Activated naive CD4-positive, alpha-beta T cell treated with anti-CD3 and anti-CD28 coated beads, Interleukin-2, amount 50 U/mL, for 16 hours (primary cell): ENCODE data around the gene DNAJC5.
A peak's percentile ranks its signal among the peaks of the same experiment; 100 is the strongest.

Source experiments
- DNase-seq: peaks from one replicate; pipeline ENCODE4 v3.0.0-alpha.2; 2020

Gene DNAJC5

DNA sequence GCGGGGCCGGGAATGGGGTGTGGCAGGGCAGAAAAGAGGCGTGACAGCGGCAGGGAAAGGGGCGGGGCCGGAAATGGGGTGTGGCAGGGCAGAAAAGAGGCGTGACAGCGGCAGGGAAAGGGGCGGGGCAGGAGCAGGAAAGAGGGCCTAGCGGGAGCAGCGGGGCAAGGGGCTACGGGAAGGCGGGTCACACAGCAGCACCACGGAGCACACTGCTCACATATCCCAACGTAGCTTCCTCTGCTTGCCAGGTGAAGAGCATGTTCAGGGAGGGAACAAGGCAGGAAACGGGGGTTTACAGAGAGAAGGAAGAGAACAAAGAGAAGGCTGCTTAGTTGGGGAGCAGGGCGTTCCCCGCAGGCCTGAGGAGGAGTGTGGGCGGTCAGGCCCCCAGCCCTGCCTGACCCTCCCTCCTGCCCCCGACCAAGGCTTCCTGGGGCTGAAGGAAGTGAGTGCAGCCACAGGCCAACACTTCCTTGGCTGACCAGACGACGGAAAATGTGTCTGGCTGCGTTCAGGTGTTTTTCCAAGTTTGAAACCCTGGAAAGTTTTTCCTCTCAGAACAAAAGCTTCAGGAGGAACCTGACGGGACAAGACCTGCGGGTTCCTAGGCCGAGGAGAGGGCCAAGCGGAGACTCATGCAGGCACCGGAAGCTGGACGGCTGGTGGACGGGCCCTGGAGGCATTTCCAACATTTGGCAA lies 47.5 kb downstream of the DNAJC5 start:
- DNase-seq, result no peak

DNA sequence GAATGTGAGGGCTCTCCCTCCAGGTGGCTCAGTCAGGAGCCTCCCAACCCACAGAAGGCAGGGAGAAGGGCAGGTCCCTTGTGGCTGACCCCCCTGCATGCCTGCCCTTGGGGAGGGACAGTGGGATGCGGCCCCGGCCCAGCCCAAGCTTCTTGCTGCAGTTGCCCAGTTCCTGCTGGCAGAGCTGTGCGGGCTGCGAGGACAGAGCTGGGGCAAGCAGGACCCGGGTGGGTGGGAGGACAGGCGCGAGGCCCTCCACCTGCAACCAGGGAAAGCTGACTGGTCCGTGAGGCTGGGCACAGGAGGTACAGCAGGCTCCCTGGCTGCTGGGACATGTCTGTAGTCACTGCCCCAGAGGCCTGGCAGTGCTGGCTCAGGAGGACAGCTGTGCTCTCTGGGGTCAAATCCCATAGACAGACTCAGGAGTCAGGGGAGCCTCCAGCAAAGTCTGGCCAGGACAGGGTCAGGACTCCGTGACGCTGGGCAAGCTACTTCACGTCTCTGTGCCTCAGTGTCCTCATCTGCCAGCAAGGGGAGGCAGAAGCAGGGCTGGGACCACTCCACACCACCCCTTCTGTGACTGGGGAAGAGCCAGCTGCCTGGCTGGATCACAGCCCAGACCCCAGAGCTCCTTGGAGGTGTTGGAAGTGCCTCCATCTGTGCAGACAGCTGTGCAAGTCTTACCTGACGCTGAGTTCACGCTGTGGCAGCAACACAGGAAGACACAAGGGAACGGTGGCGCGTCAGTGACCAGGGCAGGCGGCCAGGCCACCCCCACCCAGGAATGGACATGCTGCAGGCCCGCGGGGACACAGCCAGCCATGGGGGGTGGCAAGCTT lies 48.3 kb downstream of the DNAJC5 start:
- no peak for DNase-seq

GRCh38 chr20:63943808-63944077 lies 48.8 kb downstream of the DNAJC5 start:
- DNase-seq, result no peak

GRCh38 chr20:63944078-63944941 lies 49.4 kb downstream of the DNAJC5 start:
- DNase-seq, result no peak

- DNase-seq, result no peak
These were observed 50.2 kb downstream of the DNAJC5 start for GRCh38 chr20:63945031-63945658.

DNA sequence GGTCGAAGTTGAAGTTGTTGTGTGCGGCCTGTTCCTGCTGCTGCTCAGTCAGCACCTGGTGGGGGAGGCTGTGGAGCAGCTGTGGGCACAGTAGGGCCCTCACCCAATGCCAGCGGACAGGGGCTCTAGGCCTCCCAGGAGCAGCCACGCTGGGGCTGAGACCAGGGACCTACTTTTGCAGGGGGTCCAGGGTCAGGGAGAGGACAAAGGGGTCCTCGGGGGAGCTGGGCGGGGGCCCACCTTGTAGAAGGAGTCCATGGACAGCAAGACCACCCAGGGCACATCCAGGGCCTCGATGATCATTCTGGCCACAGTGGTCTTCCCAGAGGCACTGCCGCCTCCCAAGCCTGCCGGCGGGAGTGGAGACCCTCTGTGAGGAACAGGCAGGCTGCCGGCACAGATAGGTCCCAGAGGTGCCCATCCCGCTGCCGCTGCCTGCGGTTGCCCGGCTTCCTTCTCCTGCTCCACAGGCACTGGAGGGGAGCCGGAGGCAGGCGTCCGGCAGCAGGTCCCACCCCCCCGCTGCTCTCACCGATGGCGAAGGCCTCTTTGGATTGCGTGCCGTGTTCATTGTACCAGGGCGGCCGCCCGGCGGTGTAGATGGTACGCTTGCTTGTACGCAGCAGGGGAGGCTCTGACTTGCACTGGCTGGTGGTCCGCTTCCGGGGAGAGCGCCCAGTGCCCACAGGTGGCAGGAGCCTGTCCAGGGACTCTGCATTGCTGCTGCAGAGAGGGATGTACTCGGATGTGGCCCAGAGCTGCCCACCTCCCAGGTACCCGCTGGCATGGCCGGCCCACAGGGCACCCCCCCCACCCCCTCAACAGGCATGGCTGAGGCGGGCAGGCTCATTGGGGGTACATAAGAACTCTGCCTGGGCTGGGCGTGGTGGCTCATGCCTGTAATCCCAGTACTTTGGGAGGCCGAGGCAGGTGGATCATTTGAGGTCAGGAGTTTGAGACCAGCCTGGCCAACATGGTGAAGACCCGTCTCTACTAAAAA lies 51.3 kb downstream of the DNAJC5 start:
- DNase-seq, result no peak

GRCh38 chr20:63946986-63947637 lies 52.2 kb downstream of the DNAJC5 start:
- DNase-seq, result no peak

DNA sequence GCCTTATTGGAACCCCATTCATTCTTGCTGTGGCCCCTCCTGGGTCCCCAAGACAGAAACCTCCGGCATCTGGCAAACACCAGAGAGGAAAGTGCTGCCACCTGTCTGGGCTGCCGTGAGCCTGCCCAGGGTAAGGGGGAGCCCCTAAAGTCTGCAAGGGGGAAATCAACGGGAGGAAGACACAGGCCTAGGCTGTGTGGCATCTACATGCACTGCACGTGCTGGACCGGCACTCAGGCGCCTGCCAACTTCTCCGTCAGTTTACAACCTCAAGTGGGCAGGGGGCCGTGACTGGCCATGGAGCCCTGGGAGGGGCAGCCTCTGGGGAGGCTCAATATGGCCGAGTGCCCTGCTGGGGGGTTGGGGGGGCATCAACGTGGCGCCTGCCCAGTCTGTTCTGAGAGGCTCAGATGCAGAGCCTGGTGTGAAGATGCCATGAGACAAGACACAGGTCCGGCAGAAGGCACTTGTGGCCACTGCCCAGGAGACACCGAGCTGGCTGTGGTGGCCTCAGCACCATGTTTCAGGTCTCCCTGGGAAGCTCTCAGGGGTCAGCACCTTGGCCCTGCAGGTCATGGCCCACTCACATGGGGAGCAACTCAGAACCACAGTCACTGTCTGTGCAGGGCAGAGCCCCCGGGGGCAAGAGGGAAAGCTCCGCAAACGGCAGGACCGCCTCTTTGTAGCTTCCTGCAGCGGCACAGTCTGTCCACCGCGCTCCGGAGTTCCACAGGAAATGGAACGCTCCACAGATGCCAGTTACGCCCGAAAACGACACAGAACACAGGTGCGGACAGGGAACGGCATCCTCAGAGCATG lies 52.9 kb downstream of the DNAJC5 start:
- DNase-seq, result no peak

GRCh38 chr20:63950701-63951397 lies 55.9 kb downstream of the DNAJC5 start:
- no peak for DNase-seq

DNA sequence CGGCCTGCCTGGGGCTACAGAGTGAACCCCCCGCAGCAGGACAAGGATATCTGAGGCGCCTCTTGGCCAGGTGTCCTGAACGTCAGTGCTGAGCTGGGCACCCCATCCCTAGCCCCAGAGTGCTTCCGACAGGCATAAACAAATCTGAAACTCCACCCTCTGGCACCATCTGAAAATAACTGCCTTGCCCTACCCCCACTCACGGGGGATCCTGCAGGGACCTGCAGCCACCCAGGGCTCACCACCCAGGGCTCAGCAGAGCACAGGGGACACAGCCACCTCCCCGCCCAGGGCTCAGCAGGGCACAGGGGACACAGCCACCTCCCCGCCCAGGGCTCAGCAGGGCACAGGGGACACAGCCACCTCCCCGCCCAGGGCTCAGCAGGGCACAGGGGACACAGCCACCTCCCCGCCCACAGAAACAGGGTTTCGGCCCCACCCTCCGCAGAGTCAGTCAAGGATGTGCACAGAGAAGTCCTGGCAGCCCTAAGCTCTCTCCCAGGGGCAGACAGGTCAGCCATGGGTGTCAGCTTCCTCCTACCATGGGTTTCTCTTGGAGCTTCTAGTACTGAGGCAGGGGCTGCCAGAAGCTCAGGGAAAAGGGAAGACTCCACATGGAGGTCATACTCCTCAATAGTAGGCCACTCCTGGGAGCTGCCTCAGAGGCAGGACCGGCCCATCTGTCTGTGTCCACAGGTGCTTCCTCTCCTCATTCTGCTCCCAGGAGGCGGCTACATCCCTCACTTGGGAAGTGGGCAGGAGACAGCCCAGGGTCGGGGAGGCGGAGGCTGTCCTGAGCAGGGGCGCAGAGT lies 56.7 kb downstream of the DNAJC5 start:
- no peak for DNase-seq

GRCh38 chr20:63952210-63952535 lies 57.2 kb downstream of the DNAJC5 start:
- DNase-seq, result no peak

- no peak for DNase-seq
These were observed 57.8 kb downstream of the DNAJC5 start for GRCh38 chr20:63952769-63953168.

DNA sequence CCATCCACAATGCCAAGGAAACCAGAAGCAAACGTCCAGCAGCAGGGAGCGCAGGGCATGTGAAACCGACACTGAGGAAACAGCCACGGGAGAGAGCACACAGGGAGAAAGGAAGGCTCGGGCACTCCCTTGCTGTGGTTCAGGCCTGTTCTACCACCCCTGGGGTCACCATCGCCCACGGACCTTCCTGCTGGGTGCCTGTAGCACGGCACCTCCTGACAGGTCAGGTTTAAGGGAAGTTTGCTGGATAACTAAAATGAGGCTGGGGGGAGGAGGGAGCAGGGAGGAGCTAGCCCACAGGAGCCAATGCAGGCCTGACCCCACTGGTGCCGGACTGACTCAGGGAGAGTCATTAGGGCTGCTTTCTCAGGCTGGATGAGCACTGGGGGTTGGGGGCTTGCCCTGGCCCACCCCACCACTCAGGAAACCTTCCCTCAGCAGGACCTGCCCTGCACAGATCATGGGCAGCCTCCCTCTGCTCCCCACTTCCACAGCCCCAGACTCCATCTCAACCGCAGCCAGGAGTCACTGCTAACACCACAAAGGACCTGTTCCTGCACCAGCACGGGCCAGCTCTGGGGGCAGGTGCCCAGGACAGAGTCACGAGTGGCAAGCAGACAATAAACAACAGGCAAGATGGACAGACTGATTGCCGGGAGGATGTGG lies 59.0 kb downstream of the DNAJC5 start:
- no peak for DNase-seq

- peak; percentile 49 for DNase-seq
These were observed 60.4 kb downstream of the DNAJC5 start for GRCh38 chr20:63955281-63955826.

DNA sequence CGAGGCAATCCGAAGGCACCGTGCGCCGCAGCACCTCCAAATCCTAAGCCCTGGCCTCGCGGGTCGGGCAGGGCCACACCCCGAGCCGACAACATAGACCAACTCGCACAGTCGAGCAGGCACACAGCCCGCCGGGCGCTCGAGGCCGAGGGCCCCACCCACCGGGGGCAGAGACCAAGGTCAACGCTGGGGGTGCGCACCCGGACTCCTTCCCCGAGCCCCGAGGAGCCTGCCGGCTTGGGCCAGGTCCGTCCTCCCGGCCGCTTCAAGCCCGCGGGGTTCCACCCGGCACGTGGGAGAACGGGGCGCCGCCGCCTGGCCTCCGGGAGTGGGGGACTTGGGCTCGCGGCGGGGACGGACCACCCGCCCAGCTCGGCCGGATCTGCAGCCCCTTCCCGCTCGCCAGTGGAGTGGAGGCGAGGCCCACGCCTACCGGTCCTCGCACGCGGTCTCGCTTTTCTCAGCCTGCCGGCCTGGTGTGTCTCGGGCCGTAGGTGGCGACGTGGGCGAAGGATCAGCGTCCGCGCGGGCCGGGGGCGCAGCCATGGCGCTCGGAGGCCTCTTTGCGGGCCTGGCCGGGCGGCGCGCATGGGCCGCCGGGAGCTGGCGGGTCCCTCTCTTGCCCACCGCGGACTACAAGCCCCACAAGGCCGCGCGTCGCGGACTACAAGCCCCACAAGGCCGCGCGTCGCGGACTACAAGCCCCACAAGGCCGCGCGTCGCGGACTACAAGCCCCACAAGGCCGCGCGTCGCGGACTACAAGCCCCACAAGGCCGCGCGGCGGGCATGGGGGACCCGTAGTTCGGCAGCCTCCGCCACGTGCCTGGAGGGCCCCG lies 61.1 kb downstream of the DNAJC5 start, which contains the start of gene UCKL1:
TSS of gene UCKL1 (minus strand) at position 590 of the 837 bp plus-strand sequence. CDS start at position 546, 44 bp downstream.
- DNase-seq, result peak; percentile 91

- no peak for DNase-seq
These were observed 61.7 kb downstream of the DNAJC5 start for GRCh38 chr20:63956664-63957003.
